ENCODE results near the gene CD34.

Gene CD34

GRCh38 chr1:207839083-207839413, 71.9 kb downstream of the CD34 start:
- in situ Hi-C loops (cut with HindIII; ENCODE audit: low sequenced_read_pairs), result no loop called here
- no peak for DNase-seq (ENCODE audit: low read depth, low spot score)
- no peak overlapping the region for H3K4me3 ChIP-seq (ENCODE audit: low read depth, low read length)
- TF ChIP-seq CTCF (IDR thresholded peaks at IDR 0.05; ENCODE audit: low read depth, low read length), result no peak

GRCh38 chr1:207838156-207839082, 72.5 kb downstream of the CD34 start:
- TF ChIP-seq CTCF (IDR thresholded peaks at IDR 0.05; ENCODE audit: low read depth, low read length), result no peak
- no peak overlapping the region for H3K4me3 ChIP-seq (ENCODE audit: low read depth, low read length)
- in situ Hi-C loops (cut with HindIII; ENCODE audit: low sequenced_read_pairs), result no loop called here
- no peak for DNase-seq (ENCODE audit: low read depth, low spot score)

- in situ Hi-C loops (cut with HindIII; ENCODE audit: low sequenced_read_pairs), result no loop called here
- no peak for TF ChIP-seq CTCF (IDR thresholded peaks at IDR 0.05; ENCODE audit: low read depth, low read length)
- no peak overlapping the region for H3K4me3 ChIP-seq (ENCODE audit: low read depth, low read length)
- DNase-seq (ENCODE audit: low read depth, low spot score), result no peak
Measured at GRCh38 chr1:207837673-207838072, 73.3 kb downstream of the CD34 start.

GRCh38 chr1:207836591-207837347, 74.2 kb downstream of the CD34 start:
- no peak overlapping the region for H3K4me3 ChIP-seq (ENCODE audit: low read depth, low read length)
- in situ Hi-C loops (cut with HindIII; ENCODE audit: low sequenced_read_pairs), result no loop called here
- DNase-seq (ENCODE audit: low read depth, low spot score), result no peak
- no peak for TF ChIP-seq CTCF (IDR thresholded peaks at IDR 0.05; ENCODE audit: low read depth, low read length)

- no peak for TF ChIP-seq CTCF (IDR thresholded peaks at IDR 0.05; ENCODE audit: low read depth, low read length)
- H3K4me3 ChIP-seq (ENCODE audit: low read depth, low read length), result no peak overlapping the region
- no peak for DNase-seq (ENCODE audit: low read depth, low spot score)
- in situ Hi-C loops (cut with HindIII; ENCODE audit: low sequenced_read_pairs), result no loop called here
Measured at GRCh38 chr1:207835958-207836357, 75.0 kb downstream of the CD34 start.

- DNase-seq (ENCODE audit: low read depth, low spot score), result no peak
- no peak for TF ChIP-seq CTCF (IDR thresholded peaks at IDR 0.05; ENCODE audit: low read depth, low read length)
- no peak overlapping the region for H3K4me3 ChIP-seq (ENCODE audit: low read depth, low read length)
- in situ Hi-C loops (cut with HindIII; ENCODE audit: low sequenced_read_pairs), result no loop called here
Measured at GRCh38 chr1:207833956-207834660, 76.8 kb downstream of the CD34 start.
